HG03060 (cell line): ENCODE data around the gene ALDH1A3.

Experiments used
- ATAC-seq: cut with Tn5 transposase; IDR thresholded peaks from one replicate; pipeline ENCODE4 v1.9.1; 2021; ENCODE audit warnings: low read depth, moderate number of reproducible peaks; ENCODE audit not compliant: unreplicated experiment

The ALDH1A3 gene

DNA sequence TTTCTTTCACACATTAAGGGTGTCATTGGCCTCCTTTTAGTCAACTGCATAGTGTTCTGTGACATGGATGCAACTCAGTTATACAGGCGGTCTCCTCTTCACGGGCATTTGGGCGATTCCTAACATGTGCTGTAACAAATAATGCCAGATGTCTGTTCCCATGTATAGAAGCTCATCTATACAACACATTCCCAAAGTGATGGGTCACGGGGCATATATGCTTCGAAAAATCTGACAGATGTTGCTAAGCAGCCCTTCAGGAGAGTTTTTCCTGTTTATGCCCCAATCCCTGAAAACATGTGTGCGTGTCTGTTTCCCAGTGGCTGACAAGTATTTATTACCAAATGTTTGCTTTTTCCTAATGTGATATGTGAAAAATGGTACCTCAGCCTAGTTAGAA lies 65.4 kb downstream of the ALDH1A3 start:
- ATAC-seq = no peak

DNA sequence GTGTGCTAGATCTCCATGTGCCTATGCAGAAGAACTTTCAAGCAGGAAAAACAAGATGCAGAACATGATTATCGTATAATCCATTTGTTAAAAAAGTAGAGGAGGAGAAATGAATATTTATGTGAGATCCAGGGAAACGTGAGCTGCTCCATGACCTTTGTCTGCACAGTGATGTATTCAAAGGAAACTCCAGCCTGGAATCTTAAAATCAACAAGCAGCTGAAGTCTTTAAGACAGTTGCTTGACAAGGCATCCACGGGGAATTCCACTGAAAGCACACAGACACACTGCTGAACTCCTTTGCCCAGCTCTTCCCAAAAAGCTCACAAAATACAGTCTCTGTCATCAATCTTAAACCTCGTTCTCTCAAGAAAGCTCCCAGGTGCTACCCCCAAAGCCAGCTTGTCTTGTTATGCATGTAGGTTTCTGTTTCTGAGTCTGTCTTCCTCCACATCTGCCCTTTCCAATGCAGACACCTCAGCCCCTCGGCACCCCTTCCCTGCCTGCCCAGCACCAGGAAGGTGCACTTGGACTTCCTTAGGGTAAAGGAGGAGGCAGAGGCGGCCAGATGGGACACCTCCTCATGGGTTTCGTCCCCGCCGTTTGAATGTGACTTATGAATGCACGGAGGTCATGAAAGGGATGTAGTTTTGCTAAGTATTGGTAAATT lies 68.3 kb downstream of the ALDH1A3 start:
- no peak for ATAC-seq

DNA sequence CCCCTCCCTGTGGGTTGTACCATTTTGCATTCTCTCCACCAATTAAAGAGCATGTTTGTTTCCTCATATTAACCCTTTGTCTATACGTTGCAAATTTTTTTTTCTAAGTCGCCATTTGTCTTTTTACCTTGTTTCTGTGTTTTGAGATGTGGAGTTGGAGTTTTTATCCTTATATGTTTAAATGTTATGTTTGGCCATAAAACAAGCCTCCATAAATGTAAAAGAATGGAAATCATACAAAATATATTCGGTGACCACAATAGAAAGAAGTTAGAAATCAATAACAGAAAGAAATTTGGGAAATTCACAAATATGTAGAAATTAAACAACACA lies 68.8 kb downstream of the ALDH1A3 start:
- ATAC-seq = no peak

DNA sequence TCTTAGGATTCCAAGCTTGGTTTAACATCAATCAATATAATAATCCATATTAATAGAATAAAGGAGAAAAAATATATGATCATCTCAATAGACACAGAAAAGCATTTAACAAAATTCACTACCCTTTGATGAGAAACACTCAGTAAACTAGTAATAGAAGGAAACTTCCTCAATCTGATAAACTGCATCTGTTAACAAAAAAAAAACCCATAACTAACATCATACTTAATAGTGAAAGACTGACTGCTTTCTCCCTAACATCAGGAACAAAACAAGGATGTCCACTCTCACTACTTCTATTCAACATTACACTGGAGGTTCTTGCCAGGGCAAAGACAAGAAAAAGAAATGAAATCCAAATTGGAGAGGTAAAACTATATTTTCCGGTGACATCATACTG lies 70.1 kb downstream of the ALDH1A3 start:
- ATAC-seq = no peak

DNA sequence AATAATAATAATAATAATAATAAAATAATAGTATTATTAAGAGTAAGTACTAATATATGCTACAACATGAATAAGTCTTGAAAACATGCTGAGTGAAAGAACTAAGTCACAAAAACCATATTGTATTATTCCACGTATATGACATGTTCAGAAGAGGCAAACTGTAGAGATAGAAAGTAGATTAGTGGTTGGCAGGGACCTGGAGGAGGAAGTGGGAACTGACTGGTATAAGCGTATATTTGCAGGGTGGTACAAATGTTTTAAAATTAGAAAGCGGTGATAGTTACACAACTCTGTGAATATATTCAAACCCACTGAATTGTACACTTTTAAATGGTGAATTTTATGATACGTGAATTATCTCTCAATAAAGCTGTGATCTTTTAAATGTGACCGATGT lies 72.3 kb downstream of the ALDH1A3 start:
- ATAC-seq = no peak

DNA sequence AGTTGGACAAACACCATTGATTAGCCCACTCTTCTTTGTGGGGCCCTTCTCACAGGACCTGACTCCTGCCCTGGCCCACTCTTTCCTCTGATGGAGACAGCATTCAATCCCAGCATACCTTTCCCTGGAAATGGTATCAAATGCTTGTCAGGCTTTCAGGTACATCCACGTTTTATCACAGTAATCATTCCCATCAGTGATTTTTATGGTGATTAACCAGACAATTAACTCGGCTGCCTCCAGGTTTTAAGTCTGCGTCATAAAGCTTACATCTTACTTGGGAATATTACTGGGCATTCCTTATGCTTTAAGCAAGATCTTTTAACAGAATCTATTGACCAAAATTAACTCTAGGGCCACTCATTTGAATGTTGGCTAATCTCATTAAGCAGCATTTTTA lies 72.9 kb downstream of the ALDH1A3 start:
- ATAC-seq = no peak

DNA sequence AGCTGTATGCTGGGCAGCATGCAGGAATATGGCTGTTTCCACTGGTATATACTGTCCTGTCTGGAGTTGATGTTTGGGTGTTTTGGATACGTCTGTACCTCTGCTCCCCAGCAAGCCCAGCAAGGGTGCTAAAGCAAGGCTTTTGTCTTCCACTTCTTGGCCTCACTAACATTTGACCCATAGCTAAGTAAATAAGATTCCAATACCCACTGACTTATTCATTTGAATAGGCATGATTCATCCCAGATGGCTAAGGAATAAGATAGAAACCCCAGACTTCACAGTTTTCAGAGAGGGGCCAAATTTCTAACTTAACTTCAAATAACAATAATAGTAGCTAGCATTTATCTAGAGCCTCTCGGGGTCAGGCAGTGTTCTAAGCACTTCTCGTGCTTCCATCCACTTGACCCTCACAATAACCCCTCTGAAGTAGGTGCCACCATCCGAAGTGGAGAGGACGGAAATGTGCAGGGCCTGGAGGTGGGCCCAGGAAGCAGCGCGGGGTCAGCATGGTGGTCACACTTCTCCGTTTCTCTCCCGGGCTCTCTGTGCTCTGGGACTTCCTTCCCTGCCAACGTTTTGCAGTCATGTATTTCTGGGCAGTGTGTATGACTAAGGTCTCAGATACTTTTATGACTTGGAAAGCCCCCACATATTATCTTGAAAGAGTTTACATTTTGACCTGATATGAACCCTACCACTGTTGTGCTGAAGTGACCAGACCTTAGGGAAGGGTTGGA lies 78.9 kb downstream of the ALDH1A3 start:
- ATAC-seq = no peak

DNA sequence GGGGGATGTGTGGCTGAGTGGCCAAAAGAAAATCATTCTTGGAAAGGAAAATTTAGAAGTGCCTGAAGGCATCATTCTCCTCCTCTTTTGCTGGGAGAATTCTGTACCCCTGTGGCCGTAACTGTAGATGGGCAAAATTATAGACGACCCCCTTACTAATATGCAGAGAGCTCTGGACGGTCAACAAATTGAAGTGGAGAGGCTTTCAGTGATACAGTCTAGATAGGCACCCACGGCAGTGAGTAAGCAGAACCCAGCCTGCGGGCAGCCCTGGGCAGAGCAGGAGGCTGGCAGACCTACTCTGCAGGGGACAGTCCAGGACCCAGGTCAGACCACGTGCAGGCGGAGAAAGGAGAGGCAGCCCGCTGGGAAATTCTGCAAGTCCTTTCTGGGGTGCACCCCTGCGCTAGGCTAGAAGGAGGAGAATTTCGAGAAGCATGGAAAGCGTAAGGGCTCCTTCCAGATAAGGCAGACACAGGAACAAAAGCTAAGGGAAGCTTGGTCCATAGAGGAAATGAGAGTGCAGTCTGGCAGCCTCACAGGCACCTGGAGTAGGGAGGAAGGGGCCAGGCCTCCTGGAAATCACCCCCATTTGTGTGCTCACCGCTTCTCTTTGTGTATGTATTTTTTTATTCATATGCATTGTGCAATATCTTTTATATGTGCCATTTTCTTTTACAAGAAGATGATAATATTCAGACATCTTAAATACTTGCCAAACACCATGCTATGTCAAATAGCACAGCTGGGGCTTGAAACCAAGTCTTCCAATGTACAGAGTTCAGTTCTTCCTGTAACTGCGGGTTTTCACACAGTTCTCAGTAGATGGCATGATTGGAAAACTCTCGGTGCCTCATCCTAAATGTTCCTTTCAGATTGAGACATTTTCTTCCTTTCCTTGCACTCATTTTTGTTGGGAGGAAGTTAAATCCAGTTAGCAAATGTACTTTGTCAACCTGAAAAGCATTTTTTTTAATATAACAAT lies 79.7 kb downstream of the ALDH1A3 start:
- no peak for ATAC-seq
